Omental fat pad (tissue), 4 donors: ENCODE data around the gene SLC25A34. TPM values are rescaled to one million over a fixed set of nuclear protein-coding genes. Genes with fewer than 3 reads are reported as not detected.

ENCODE experiments used
- ATAC-seq: fragments of 150-250 bp; one replicate; pipeline ENCODE4 v1.9.1; 2016; ENCODE audit warnings: mild to moderate bottlenecking, moderate library complexity; ENCODE audit not compliant: low FRiP score
- DNase-seq: peaks from one replicate; pipeline ENCODE4 v3.0.0-alpha.2; 2019; ENCODE audit warnings: low spot score
- CTCF ChIP-seq, 3 donors: fragments of 450-650 bp; IDR thresholded peaks; one replicate each; pipeline ENCODE4 v1.5.1; 2016 to 2017; ENCODE audit warnings: antibody characterized with exemption in 3 of 3, mild to moderate bottlenecking in 3 of 3, moderate library complexity in 2 of 3
- total RNA-seq, 4 donors: library from RNA; depleted of rRNA; stranded (reverse); fragments of >200 nt; gene quantifications; one replicate each; pipeline ENCODE4 v1.1.0, GENCODE V29; 2016

Gene SLC25A34
- total RNA-seq, 4 donors from 2014 or later: 0.82 to 13.1 (median 2.0) TPM

- no peak for TF ChIP-seq CTCF (IDR thresholded peaks at IDR 0.05)
- no peak for DNase-seq
- no peak for ATAC-seq
Observed at GRCh38 chr1:15764269-15764764, 28.3 kb downstream of the SLC25A34 start.

- ATAC-seq: no peak
- DNase-seq: no peak
- no peak for TF ChIP-seq CTCF (IDR thresholded peaks at IDR 0.05)
Observed at GRCh38 chr1:15764890-15765289, 28.8 kb downstream of the SLC25A34 start.

GRCh38 chr1:15765495-15766194 lies 29.6 kb downstream of the SLC25A34 start:
- no peak for DNase-seq

DNA sequence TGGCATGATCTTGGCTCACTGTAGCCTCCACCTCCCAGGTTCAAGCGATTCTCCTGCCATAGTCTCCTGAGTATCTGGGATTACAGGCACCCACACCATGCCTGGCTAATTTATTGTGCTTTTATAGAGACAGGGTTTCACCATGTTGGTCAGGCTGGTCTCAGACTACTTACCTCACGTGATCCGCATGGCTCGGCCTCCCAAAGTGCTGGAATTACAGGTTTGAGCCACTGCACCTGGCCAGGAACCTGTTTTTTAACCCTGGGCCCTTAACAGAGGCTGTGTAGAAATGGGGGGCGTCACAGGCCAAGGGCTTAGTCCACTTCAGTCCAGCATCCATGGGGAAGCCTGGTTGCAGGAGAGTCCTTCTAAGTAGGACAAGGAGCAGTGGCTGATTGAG lies 31.9 kb downstream of the SLC25A34 start:
- TF ChIP-seq CTCF (IDR thresholded peaks at IDR 0.05): no peak
- DNase-seq (no peak), ATAC-seq (no peak)

More at GRCh38 chr1:15765495-15766194, 29.6 kb downstream of the SLC25A34 start:
- no peak for TF ChIP-seq CTCF (IDR thresholded peaks at IDR 0.05)
- ATAC-seq: no peak

DNA sequence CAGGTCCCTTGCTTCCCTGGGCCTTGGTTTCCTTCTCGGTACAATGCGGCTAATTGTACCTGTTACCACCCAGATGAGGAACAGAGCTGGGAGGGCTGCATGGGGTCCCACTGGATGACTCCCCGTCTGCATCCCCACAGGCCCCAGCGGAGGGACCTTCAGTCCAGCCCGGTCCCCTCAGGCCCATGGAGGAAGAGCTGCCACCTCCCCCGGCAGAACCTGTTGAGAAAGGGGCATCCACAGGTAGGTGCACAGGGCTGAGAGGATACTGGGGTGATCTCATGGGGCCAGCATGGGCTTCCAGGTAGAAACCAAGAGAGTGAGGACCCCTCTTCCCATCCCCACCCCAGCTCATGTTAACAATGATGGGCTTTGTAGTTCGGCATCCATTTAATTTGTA lies 32.3 kb downstream of the SLC25A34 start:
- ATAC-seq: no peak
- no peak for TF ChIP-seq CTCF (IDR thresholded peaks at IDR 0.05)

DNA sequence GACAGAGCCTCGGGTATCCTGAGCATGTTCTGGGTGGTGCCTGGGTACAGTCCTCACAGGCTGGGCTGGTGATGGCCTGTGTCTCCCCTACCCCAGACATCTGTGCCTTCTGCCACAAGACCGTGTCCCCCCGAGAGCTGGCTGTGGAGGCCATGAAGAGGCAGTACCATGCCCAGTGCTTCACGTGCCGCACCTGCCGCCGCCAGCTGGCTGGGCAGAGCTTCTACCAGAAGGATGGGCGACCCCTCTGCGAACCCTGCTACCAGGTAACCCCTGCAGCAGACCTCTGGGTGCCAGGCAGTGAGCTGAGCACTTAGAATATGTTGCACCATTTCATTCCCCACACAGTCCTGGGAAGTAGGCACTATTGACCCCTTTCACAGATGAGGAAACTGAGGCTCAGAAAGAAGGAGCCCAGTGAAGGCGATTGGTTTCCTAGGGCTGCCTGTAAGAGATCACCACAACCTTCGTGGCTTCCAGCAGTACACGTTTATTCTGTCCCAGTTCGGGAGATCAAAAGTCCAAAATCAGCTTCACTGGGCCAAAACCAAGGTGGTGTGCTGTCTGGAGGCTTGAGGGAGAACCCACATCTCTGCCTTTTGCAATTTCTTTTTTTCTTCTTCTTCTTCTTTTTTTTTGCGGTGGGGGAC lies 34.4 kb downstream of the SLC25A34 start:
- DNase-seq (no peak), ATAC-seq (no peak)
- no peak for TF ChIP-seq CTCF (IDR thresholded peaks at IDR 0.05)

More for the DNA sequence above, 32.3 kb downstream of the SLC25A34 start:
- DNase-seq: no peak
